NCI-H748 (cell line): ENCODE measurements around the gene FGFRL1.

Experiments
- DNase-seq: peaks from one replicate; lab custom pipeline; 2025; ENCODE audit not compliant: unreplicated experiment; lab: John Stamatoyannopoulos, UW

The FGFRL1 gene

DNA sequence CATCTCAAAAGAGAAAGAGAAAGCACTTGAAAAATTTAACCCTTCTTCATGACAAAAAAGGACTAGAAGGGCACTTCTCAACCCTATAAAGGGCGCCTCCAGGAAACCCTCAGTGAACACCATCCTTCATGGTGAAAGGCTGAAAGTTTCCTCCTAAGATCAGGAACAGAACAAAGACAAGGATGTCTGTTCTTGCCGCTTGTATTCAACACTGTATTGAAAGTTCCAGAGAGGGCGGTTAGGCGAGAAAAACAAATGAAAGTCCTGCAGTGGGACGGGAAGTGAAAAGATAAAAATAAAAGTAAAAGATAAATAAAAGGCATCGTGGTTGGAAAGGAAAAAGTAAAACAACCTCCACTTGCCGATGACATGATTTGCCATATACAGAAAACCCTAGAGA, 51.0 kb downstream of the FGFRL1 start:
- no peak for DNase-seq

DNA sequence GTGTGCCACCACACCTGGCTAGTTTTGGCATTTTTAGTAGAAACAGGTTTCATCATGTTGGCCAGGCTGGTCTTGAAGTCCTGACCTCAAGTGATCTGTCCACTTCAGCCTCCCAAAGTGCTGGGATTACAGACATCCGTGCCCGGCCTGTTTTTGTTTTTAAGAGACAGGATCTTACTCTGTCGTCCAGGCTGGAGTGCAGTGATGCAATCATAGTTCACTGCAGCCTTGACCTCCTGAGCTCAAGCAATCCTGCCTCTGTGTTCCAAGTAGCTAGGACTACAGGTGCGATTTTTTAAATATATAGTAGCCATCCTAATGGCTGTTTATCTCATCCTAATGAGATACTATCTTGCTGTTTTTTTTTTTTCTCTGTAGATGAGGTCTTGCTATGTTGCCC, 54.3 kb downstream of the FGFRL1 start:
- DNase-seq: no peak

DNA sequence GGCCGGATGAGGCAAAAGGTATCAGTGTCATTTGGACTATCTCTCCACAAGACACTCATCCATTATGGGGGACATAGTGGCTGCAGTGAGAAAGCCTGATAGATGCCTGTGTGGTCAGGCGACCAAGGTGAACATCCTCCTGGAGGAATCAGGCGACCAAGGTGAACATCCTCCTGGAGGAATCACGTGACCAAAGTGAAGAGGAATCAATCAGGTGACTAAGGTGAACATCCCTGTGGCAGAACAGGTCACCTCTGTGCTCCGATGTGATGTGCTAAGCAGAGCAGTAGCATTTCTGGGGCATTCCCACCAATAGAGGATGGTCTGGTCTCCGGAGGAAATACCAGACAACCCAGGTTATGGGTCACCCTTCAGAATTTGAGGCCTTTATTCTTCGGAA, 58.0 kb downstream of the FGFRL1 start:
- DNase-seq: no peak

DNA sequence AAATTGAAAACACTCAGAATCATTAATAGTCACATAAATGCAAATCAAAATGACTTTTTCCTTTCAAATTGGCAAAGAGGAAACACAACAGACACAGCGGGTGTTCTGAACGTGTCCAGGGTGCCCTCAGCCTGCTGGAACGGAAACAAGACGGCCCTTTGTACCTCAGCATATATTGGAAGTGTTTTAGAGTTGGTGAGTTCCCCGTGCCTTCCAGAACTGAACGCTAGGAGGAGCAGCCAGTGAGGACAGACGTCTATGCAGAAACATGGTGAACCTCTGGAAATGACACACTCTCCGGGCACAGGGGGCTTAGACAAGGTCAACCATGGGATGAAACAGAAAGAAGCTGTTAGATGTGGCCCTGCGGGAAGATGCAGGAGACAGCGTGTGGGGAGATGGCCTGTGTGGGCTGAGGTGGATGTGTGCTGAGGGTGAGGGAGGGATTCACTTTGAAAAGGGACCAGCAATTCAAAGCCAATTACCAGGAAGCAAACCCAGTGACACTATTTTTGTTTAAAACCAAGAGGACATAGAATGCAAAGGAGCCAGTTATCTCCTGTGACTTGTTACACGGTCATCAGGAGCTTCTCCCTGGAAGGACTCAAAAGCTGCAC, 61.5 kb downstream of the FGFRL1 start:
- peak; percentile 13 for DNase-seq

DNA sequence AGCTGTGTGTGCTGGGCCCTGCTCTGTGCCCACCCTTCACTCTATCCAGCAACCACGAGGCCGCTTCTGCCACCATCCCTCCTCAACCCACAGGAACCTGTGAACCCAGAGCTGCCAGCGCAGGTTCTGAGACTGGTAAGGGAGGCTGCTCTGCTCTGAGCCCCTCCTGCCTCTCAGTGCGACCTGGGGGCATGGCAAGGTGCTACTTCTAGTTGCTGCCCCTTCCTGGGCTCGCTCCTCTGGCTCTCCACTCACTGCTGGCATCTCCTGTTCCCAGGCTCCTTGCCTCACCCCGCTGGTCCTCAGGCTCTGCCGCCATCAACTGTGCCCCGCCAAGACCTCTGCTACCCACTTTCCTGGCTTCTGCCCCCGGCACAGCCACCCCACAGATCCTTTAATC, 62.7 kb downstream of the FGFRL1 start:
- DNase-seq: no peak

DNA sequence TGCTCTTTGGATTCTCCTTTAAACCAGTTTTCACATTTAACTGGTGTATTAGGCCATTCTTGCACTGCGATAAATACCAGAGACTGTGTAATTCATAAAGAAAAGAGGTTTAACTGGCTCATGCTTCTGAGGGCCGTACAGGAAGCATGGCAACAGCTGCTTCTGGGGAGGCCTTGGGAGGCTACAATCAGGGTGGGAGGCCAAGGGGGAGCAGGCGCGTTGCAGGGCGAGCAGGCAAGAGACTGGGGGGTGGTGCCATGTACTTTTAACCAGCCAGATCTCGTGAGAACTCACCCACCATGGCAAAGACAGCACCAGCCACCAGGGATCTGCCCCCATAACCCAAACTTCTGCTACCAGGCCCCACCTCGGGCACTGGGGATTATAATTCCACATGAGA, 63.8 kb downstream of the FGFRL1 start:
- DNase-seq: no peak

DNA sequence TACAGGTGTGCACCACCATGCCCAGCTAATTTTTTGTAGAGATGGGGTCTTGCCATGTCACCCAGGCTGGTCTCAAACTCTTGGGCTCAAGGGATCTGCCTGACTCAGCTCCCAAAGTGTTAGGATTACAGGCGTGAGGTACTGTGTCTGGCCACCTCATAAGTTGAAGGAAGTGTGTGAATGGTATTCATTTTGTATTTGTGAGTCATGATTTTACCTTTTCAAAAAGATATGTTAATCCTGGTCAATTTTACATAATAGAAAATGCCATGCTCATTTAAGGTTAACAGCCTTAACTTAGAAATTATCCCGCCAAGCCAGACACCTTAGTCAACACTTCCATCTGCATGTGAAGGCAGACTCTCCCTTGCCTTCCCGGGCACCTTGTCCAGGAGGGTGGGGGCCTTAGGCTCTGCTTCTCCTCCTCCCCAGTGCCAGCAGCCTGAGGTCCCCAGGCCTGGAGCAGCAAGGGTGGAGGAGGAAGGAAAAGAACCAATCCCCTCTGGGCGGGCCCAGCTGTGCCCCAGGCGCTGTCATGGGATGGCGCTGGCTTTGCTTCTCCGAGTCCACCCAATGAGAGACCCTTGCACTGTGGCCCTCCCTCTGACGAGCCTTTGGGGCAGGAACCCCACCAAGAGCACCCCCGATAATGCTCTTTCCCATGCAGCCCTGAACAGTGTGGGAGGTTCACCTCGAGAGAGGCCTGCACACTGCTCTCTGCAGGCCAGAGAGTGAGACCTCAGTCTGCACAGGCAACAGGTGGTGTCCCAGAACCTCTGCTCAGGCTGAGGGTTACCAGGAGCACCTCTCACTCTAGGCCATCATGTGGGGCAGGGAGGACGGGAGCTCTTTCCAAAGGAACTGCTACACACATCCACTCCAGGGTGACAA, 64.6 kb downstream of the FGFRL1 start:
- DNase-seq: no peak
